ENCODE data around the gene MMP19.
"Not testable (repeated sequence)": the region's sequence is repeated elsewhere in the genome, so short reads cannot be mapped to it uniquely, and the experiment has no call there.

The MMP19 gene

DNA sequence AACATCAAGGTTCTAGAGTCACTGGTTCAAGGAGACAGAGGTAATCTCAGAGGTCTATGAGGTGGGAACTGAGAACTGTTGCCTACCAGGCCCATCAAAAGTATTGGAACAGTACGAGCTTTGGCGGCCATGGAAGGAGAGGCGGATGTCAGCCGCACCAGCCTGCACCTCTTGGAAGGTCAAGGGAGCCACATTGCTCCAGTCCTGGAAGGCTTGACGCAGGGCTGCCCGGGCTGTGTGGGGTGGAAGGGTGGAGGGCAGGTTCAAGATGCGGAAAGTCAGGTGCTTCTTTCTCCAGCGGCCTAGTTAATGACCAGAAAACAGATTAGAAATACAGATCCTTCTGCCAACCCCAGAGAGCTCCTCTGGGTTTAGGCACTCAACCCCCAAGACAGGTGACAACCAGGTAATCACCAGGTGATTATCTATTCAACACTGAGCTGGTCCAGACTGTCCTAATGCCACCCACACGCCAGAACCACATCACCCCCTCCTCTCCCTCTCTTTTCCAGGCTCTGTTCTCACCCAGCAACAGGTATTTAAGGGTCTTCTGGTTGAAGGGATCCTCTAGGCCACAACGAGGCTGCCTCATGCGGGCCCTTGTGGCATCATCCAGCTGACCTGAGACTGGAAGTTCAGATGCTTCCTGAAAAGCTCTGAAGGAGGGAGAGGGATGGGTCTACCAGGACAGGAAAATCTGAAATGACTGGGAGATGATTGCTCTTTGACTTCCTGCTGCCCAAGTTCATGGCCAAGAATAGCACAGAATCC is 2.0 kb downstream of the MMP19 start:
- no peak for DNase-seq

DNA sequence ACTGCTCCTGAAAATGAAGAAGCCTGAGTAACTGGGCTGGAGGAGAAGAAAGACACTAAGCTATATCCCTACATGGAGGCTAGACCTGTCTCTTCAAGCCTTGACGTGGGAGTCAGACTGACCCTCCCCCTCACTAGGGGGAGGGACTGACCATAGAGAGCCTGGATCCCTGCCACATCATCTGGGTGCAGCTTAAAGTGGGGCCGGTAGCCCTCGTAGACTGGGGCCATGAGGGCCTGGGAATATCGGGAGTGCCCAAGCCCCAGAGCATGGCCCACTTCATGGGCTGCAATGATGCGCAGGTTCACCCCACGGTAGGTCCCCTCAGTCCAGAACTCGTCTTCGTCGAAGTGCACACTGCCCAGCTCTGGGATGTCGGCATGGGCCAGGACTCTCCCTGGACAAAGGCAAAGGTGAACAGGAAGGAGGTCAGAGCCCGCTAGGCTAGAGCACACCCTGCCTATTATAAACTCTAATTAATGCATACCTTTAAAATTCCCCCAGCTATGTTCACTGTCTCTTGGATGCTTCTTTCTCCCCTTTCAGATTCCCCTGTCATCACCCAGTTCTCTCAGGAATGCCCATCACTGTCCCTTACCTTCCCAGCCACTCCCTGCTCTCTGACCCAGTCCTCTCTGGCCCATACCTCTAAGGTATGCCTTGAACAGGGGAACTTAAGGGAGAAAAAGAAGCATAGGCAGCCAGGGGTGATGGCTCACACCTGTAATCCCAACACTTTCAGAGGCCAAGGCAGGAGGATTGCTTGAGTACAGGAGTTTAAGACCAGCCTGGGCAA is 3.2 kb downstream of the MMP19 start:
- DNase-seq, result no peak

DNA sequence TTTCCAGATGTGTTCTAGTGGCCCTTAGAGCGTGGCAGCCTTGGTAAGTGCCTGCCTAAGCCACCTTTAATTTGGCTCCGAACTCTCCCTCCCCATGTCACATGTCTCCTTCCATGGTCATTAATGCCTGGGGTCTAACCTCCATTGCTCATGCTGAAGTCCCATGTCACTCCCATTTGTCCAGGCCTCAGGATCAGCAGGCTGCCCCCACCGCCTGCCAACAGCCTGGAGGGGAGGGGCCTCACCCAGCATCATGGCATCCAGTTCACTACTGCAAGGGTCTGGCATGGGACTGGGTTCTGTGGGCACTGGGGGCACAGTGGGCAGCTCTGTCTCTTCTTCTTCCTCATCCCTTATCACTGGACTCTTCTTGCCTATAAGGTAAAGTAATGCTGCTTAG is 4.4 kb downstream of the MMP19 start:
- no peak for DNase-seq

DNA sequence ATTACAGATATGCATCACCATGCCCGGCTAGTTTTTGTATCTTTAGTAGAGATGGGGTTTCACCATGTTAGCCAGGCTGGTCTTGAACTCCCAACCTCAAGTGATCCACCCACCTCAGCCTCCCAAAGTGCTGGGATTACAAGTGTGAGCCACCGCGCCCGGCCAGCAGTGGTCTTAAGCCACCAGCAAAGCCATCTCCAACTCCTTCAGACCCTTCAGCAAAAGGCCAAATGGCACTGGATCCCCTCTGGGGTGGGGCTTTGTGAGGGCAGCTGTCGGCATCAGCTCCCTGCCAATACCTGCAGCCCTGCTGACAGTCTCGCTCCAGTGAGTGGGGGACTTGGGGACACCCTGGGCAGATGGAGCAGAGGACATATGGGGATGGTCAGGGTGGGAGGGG is 8.3 kb downstream of the MMP19 start:
- not testable (repeated sequence) for DNase-seq

DNA sequence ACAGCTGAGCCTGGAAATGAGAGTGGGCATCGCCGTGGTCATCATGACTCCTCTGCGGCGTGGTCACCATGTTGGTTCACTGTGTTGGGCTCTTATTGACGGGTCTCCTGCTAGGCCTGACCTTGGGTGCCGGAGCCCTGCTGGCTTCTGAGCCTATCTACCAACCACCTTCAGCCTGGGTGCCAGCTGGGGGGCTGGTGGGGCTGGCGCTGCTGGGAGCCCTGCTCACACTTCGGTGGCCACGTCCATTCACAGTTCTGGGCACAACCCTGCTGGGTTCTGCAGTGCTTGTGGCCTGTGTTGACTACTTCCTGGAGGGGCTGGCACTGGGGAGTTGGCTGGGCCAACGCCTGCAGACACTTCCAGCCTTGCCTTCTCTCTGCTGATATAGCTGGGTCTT is 9.7 kb downstream of the MMP19 start:
- no peak for DNase-seq

DNA sequence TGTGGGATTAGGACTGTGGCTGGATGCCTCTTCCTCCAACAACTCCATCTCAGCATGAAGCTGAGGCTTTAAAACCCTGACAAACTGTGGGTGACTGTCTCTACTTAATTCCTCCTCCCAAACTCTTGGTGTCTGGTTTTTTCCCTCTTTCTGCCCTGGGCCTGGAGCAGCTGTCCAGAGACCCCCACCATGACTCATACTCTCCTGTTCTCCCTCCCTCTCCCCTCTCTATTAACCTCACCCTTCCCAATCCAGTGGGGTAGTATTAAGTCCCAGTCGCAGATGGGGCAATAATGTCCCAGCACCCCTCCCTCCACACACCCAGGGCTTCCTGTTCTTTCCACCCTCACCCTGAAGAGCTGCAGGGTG is 11.3 kb downstream of the MMP19 start:
- no peak for DNase-seq

DNA sequence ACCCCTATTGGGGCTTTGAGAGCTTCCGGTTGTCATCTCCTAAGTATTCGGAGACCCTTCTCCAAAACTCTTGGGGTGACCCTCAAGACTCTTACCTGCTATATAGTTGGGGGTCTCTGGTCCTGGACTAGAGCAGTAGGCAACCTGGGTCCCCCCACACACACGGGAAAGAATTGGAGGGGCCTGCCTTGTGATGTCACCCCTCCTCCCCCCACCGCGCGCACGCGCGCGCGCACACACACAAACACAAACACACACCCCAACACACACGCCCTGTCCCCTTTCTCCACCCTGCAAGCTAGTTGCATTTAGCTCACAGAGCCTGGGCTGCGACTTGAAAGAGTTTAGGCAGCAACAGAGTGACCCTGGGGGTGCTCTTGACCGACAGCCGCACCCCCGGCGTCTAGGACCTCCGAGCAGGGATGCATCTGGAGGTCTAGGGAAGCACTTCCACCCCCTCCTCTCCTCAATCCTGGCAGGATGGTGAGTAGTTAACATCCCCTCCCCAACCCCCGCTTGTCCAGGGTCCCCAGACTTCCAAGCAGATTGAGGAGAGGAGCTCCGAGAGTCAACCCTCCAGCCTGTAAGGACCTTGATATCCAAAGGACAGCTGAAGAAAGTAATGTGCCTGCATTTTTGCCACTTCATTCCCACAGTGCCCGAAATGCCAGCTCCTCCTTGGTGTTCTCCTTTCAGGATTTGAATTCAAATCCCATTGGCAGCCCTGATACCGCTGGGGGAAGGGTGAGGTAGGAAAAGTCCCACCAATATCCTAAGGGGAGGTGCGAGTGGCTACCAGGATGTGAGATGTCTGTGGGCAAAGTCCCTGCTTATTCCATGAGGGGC is 11.9 kb downstream of the MMP19 start:
- DNase-seq, result peak; percentile 12 to 31

DNA sequence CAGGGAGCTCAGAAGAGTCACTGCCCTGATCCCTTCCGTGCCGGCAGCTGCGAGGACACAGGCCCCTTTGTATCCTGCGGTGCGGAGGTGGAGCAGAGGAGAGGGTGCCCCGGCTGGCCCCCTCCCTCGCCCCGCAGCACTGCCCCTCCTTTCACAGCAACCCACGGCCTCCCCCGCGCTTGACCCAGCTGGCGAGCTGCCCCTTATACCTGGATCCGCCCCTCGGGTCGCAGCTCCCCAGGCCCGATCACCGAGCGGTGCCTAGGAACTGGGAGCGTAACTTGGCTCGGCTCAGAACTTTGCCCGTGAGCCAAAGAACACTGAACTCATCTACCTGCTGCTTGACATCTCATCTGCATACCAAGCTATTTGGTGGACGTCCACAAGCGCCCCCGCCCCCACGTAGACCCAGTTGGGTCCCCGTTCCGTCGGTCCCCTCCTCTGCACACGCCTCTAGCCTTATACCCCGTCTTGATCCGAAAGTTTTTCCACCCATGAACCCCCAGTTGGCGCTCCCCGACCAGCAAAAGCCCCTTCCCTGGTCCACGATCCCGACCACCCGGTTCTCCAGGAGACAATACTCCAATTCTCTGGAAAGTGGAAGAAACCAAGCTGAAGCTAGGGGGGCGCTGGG is 12.7 kb downstream of the MMP19 start:
- DNase-seq, result peak; percentile 55 to 58

DNA sequence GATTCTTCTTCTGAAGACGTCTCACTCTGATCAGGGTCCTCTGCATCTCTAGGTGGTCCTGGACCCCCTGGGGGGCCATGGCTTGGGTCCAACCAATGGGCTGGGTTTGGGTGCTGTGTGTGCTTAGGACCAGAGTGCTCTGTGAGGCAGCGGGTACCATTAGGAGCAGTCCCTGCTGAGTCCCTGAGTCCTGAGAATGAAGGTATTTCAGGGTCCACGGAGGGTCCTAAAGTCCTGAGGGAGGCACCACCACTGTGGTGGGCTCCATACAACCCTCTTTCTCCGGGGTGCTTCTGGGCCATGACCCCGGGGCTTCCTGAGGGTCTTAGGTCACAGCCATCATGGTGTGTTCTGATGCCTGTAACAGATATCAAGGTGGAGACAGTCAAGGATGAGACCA is 14.4 kb downstream of the MMP19 start:
- no peak for DNase-seq

DNA sequence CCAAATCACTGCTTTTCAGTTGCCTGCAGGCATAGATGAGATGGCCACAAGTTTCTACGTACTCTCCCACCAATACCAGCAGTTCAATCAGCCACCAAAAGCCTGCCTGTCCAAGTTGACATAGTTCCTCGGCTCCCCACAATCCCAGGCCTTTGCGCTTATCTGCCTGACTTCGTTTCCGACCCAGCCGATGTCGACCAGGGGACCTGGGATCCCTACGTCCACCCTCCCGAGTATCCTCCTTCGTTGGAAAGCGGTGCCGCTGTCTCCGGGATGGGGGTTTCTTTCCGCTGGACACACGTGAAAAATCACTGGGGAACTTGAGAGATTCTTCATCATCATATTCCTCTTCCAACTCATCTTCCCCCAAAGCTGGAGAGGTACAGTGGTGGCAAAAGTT is 14.9 kb downstream of the MMP19 start:
- no peak for DNase-seq

DNA sequence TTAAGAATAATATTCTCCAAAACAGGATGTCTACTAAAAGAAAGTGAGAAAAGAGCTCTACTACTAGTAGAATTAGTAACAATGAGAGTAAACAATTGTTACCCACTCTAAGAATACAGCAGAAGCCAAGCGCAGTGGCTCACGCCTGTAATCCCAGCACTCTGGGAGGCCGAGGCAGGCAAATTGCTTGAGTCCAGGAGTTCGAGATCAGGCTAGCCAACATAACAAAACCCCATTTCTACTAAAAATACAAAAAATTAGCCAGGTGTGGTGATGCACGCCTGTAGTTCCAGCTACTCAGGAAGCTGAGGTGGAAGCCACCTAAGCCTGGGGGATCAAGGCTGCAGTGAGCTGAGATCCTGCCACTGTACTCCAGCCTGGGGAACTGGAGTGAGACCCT is 18.0 kb downstream of the MMP19 start:
- DNase-seq, result no peak

GRCh38 chr12:55823419-55823818 is 19.3 kb downstream of the MMP19 start:
- DNase-seq, result no peak

DNA sequence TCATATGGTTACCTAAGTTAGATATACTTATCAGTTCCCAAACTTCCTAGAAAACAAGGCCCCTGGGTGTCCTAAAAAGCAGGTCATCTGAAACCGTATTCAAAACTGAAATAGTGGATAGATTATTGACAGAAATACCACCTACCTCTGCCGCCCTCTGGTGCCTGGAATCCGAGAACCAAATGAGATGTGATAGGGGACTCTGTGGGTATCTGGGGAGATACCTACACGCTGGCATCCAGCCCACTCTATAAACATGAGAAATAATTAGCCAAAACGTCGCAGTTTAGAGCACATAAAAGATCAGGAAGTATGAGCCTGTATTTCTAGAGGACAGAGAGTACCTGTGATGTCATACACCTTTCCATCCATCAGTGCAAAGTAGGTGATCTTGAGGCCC is 20.5 kb downstream of the MMP19 start:
- no peak for DNase-seq

GRCh38 chr12:55820679-55821078 is 22.1 kb downstream of the MMP19 start:
- no peak for DNase-seq

- no peak for DNase-seq
Observed at GRCh38 chr12:55818886-55819285, 23.9 kb downstream of the MMP19 start.

DNA sequence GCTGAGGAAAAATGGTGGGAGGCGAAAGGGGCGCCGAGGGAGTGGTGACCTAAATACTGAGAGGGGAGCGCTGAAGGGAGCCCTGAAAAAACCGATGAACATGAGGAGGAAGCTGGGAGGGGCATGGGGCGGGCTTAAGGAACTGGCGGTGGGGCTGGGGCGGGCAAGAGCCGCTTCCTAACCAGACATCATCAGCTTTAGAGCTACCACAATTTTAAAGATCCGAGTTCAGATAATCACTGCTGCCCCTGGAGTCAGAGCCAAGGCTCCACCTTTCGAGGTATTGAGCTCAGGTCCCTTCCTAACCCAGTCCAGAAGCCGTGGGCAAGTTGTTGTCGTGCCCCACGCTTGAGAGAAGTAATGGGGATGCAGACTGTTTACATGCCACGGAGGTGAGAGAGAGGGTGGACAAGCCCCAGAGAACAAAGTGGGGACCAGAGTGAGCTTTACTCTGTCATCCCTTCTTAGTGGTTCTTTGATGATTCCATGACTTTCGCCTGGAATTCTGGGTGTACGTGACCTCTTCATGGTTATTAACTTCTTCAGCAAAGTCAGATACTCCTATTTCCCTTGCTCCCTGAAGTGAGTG is 24.5 kb downstream of the MMP19 start:
- DNase-seq, result no peak

- peak; percentile 98 to 99 for DNase-seq
Observed at GRCh38 chr12:55817345-55818139, 25.2 kb downstream of the MMP19 start, which contains the start of the genes ORMDL2 and SARNP. TSS of gene ORMDL2 (plus strand) at chr12:55818041. CDS start at chr12:55819000, 959 bp downstream. TSS of gene SARNP (minus strand) at chr12:55817724. CDS start at chr12:55817701, 23 bp downstream.

DNA sequence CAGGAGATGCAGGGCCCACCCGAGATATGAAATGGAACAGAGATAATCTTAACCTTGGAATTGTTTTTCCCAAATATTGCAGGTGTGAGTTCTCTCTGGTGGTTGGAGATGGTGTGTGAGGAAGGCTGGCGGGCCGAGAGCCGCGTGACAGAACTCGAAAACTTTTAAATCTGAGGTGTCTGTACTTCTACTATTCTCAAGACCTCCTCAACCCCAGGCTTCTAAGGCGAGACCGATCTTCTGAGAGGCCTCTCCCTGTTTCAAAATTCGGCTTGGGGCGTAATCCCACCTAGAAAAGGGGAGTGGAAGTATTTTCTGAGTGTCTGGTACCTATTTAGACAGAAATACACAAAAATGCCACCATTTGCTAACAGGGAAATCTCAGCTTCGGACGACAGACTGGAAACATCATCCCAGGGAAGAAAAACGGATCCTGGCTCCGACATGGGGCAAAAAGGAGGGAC is 25.8 kb downstream of the MMP19 start:
- peak in 1 of 2 experiments; percentile 50 for DNase-seq

DNA sequence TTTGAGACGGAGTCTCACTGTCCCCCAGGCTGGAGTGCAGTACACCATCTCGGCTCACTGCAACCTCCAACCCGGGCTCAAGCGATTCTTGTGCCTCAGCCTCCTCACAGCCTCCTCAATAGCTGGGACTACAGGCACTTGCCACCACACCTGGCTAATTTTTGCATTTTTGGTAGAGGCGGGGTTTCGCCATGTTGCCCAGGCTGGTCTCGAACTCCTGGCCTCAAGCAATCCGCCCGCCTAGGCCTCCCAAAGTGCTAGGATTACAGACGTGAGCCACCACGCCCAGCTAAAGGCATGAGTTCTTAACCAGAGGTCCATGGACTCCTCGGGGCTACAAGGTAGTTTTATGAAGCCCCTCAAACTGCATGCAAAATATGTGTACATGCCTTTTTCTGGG is 27.3 kb downstream of the MMP19 start:
- no peak for DNase-seq

DNA sequence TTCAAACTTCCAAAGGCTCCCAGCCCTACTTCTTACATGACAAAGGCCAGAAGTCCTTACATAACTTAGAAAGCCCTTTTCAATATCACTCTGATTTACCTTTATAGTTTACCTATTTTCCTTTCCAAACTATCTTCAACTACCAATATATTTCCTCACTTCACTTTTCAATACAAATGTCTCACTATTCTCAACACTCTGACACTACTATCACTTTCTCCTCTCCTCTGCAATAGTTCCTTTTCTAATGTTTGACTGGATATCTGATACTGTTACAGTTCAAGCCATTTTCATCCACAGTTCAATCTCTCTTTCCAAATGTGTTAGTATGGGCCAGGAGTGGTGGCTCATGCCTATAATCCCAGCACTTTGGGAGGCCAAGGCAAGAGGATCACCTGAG is 28.5 kb downstream of the MMP19 start:
- no peak for DNase-seq

GRCh38 chr12:55812088-55812487 is 30.6 kb downstream of the MMP19 start:
- DNase-seq, result no peak

All from NCI-H187 (cell line).